Activated T-cell treated with anti-CD3 and anti-CD28 coated beads, Interleukin-2, amount 50 U/mL, for 24 hours (primary cell): Measurements from ENCODE around the gene NELFB.

Experiments used
- DNase-seq: peaks from one replicate; pipeline ENCODE4 v3.0.0-alpha.2; 2020
- H3K27ac Mint-ChIP-seq: 2 replicates; pipeline ENCODE4 v1.8.0; 2020; ENCODE audit warnings: mild to moderate bottlenecking, mixed read lengths
- H3K27me3 Mint-ChIP-seq: 2 replicates; pipeline ENCODE4 v1.8.0; 2020; ENCODE audit warnings: mixed read lengths
- H3K36me3 Mint-ChIP-seq: 2 replicates; pipeline ENCODE4 v1.8.0; 2020; ENCODE audit warnings: low read depth, mixed read lengths
- H3K4me1 Mint-ChIP-seq: 2 replicates; pipeline ENCODE4 v1.8.0; 2020; ENCODE audit warnings: low read depth, mixed read lengths
- H3K4me3 Mint-ChIP-seq: 2 replicates; pipeline ENCODE4 v1.8.0; 2020; ENCODE audit warnings: mild to moderate bottlenecking, moderate library complexity, mixed read lengths
- H3K9me3 Mint-ChIP-seq: 2 replicates; pipeline ENCODE4 v1.8.0; 2020; ENCODE audit warnings: mixed read lengths

Gene NELFB

GRCh38 chr9:137301081-137301947, 46.2 kb downstream of the NELFB start:
- peak overlapping the region; percentile 37 for H3K27ac Mint-ChIP-seq
- peaks cover 19% of the 10 kb centered on the region for H3K4me1 Mint-ChIP-seq
- H3K27me3 Mint-ChIP-seq, result peaks cover 38% of the 10 kb centered on the region
- peak; percentile 66 for DNase-seq
- peak overlapping the region; percentile 74 for H3K4me3 Mint-ChIP-seq
- no peaks in the 10 kb centered on the region for H3K36me3 Mint-ChIP-seq
- no peaks in the 10 kb centered on the region for H3K9me3 Mint-ChIP-seq

- Mint-ChIP-seq H3K4me3 (peak within 1 kb of the TSS; percentile 74), H3K27ac (peak within 1 kb of the TSS; percentile 37), H3K36me3 (no peaks in the 10 kb centered on the region), H3K27me3 (peaks cover 30% of the 10 kb centered on the region), H3K9me3 (no peaks in the 10 kb centered on the region), H3K4me1 (peaks cover 16% of the 10 kb centered on the region)
- peak; percentile 95 for DNase-seq
Observed at GRCh38 chr9:137302118-137302448, 47.0 kb downstream of the NELFB start, which contains the start of gene NRARP. Gene NRARP (minus strand): TSS chr9:137302271. CDS start chr9:137301928, 343 bp downstream.

DNA sequence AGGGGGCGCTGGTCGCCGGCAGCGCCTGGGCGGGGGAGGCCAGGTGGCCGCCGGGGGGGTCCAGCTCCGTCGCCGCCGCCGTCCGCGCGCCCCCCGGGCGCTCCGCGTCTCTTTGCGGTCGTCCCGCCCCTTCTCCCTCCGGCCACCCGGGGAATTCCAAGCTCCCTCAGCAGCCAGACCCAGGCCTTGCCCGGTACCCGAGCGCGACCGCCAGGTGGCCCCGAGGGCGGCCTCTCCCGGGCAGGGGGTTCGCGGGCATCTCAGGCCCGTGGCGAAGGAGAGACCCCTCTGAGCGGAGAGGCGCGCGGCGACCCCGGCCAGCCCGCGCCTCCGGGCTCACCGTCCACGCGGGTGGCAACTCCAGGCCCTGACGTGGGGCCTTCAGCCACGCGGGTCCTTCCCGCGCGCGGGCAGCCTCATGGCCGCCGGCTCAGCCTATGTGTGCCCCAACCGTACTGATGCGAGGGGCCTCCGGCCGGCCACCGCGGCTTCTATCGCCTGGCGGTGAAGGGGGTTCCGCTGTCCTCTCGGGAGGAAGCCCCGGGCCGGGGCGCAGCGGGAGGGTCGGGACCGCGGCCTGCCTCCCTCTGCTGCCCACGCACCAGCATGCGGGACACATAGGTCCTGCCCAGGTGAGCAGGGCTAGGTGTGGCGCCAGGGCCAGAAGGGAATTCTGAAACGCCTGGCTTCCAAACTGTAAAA, 47.5 kb downstream of the NELFB start:
- H3K36me3 Mint-ChIP-seq, result no peaks in the 10 kb centered on the region
- no peaks in the 10 kb centered on the region for H3K9me3 Mint-ChIP-seq
- no peak overlapping the region for H3K4me3 Mint-ChIP-seq

GRCh38 chr9:137303151-137303892, 48.2 kb downstream of the NELFB start:
- Mint-ChIP-seq H3K27ac (no peak overlapping the region), H3K4me3 (peak overlapping the region; percentile 20), H3K36me3 (no peaks in the 10 kb centered on the region), H3K9me3 (no peaks in the 10 kb centered on the region), H3K4me1 (peaks cover 23% of the 10 kb centered on the region), H3K27me3 (peaks cover 20% of the 10 kb centered on the region)
- no peak for DNase-seq

More for the DNA sequence above, 47.5 kb downstream of the NELFB start:
- Mint-ChIP-seq H3K27ac (no peak overlapping the region), H3K27me3 (peaks cover 26% of the 10 kb centered on the region), H3K4me1 (peaks cover 22% of the 10 kb centered on the region)
- DNase-seq, result no peak

DNA sequence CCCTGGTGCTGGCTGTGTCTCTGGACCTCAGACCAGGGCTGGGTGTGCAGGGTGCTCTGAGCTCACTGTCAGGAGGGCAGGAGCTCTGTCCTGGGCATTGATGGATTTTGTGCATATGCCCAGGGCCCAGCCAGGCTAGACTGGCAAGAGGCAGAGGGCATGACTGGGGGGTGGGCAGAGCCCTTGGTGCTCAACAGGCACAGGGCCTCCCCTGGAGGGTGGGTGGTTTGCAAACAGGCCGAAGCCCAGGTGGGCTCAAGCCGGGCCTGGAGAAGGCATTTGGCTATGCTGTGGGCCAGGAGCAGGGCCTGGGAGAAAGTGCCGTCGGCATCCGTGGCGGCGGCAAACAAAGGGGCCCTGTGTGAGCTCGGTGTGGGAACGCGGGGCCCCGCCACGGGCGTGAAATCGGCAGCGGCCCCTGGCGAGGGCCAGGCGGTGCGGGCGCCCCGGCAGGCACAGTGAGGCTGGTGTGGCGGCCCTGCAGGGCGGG, 48.8 kb downstream of the NELFB start:
- peak overlapping the region; percentile 20 for H3K4me3 Mint-ChIP-seq
- DNase-seq, result peak; percentile 37
- H3K27me3 Mint-ChIP-seq, result peaks cover 14% of the 10 kb centered on the region
- no peaks in the 10 kb centered on the region for H3K36me3 Mint-ChIP-seq
- no peaks in the 10 kb centered on the region for H3K9me3 Mint-ChIP-seq
- H3K4me1 Mint-ChIP-seq, result peaks cover 23% of the 10 kb centered on the region
- H3K27ac Mint-ChIP-seq, result no peak overlapping the region

- no peaks in the 10 kb centered on the region for H3K9me3 Mint-ChIP-seq
- H3K27me3 Mint-ChIP-seq, result peaks cover 9% of the 10 kb centered on the region
- peak; percentile 42 for DNase-seq
- no peaks in the 10 kb centered on the region for H3K36me3 Mint-ChIP-seq
- no peak overlapping the region for H3K4me3 Mint-ChIP-seq
- H3K4me1 Mint-ChIP-seq, result peaks cover 23% of the 10 kb centered on the region
- no peak overlapping the region for H3K27ac Mint-ChIP-seq
Observed at GRCh38 chr9:137304383-137305059, 49.4 kb downstream of the NELFB start.

- peak; percentile 78 for DNase-seq
- peaks cover 19% of the 10 kb centered on the region for H3K4me1 Mint-ChIP-seq
- no peaks in the 10 kb centered on the region for H3K36me3 Mint-ChIP-seq
- no peaks in the 10 kb centered on the region for H3K9me3 Mint-ChIP-seq
- H3K4me3 Mint-ChIP-seq, result no peak overlapping the region
- H3K27me3 Mint-ChIP-seq, result peaks cover 4% of the 10 kb centered on the region
- peak overlapping the region; percentile 67 for H3K27ac Mint-ChIP-seq
Observed at GRCh38 chr9:137305060-137305797, 50.1 kb downstream of the NELFB start.

DNA sequence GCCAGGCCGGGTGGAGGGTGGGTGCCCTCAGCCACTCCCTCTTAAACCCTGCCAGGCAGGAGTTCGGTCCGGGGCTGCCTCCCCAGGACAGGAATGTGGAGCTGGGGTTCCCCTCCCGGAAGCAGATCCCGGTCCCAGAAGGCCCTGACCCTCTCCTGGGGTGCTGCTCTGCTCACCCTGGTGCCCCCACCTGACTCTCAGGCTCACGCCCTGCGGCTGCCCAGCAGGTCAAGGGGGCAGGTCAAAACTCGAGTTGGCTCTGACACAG, 50.6 kb downstream of the NELFB start:
- peak overlapping the region; percentile 67 for H3K27ac Mint-ChIP-seq
- no peak for DNase-seq
- no peaks in the 10 kb centered on the region for H3K9me3 Mint-ChIP-seq
- peaks cover 17% of the 10 kb centered on the region for H3K4me1 Mint-ChIP-seq
- H3K27me3 Mint-ChIP-seq, result peaks cover 2% of the 10 kb centered on the region
- H3K4me3 Mint-ChIP-seq, result no peak overlapping the region
- no peaks in the 10 kb centered on the region for H3K36me3 Mint-ChIP-seq

GRCh38 chr9:137306066-137306849, 51.1 kb downstream of the NELFB start:
- Mint-ChIP-seq H3K4me1 (peaks cover 17% of the 10 kb centered on the region), H3K27ac (no peak overlapping the region), H3K27me3 (no peaks in the 10 kb centered on the region), H3K9me3 (no peaks in the 10 kb centered on the region), H3K4me3 (no peak overlapping the region), H3K36me3 (no peaks in the 10 kb centered on the region)
- DNase-seq, result no peak

- no peak overlapping the region for H3K27ac Mint-ChIP-seq
Observed at GRCh38 chr9:137306850-137307254, 51.7 kb downstream of the NELFB start.

GRCh38 chr9:137307255-137308056, 52.3 kb downstream of the NELFB start:
- Mint-ChIP-seq H3K4me3 (no peak overlapping the region), H3K27me3 (no peaks in the 10 kb centered on the region), H3K9me3 (no peaks in the 10 kb centered on the region), H3K4me1 (peaks cover 17% of the 10 kb centered on the region), H3K27ac (no peak overlapping the region), H3K36me3 (no peaks in the 10 kb centered on the region)
- no peak for DNase-seq

More at GRCh38 chr9:137306850-137307254, 51.7 kb downstream of the NELFB start:
- Mint-ChIP-seq H3K36me3 (no peaks in the 10 kb centered on the region), H3K4me1 (peaks cover 17% of the 10 kb centered on the region), H3K4me3 (no peak overlapping the region), H3K9me3 (no peaks in the 10 kb centered on the region), H3K27me3 (no peaks in the 10 kb centered on the region)
- DNase-seq, result no peak

DNA sequence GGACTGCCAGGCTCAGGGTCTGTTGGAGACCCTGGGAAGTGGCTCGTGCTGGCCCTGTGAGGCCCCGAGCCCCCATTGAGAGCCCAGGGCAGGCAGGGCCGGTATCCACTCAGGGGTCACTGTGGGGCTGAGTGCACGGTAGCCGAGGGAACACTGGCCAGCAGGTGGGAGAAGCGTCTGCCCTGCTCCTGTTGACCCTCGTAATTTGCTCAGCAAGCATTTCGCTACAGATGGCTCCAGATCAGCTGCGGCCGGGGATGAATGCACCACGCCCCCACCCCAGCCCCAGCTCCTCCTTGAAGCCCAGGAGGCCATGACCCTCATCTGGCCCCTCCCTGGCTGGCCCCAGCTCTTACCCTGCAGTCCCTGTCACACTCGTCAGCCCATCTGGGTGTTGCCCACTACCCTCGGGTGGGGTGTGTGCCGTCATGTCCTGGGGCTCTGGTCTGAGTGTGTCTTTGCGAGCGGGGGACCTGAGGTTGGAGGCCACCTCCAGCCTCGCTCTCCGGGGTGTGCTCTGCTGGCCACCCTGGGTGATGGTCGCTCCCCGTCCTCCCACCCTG, 53.0 kb downstream of the NELFB start:
- H3K27ac Mint-ChIP-seq, result no peak overlapping the region
- H3K4me1 Mint-ChIP-seq, result peaks cover 17% of the 10 kb centered on the region
- H3K27me3 Mint-ChIP-seq, result no peaks in the 10 kb centered on the region
- no peaks in the 10 kb centered on the region for H3K9me3 Mint-ChIP-seq
- no peaks in the 10 kb centered on the region for H3K36me3 Mint-ChIP-seq
- DNase-seq, result no peak
- H3K4me3 Mint-ChIP-seq, result no peak overlapping the region
